Measurements from ENCODE around the gene CCSAP. TPM values are rescaled to one million over a fixed set of nuclear protein-coding genes. Genes with fewer than 3 reads are reported as not detected.

CCSAP gene
- total RNA-seq, 4 donors from 2014 or later = 7.2 to 18.1 (median 11.5) TPM

- no peak for DNase-seq (ENCODE audit: low spot score in 2 of 2)
- Histone ChIP-seq H3K4me3 (no peak overlapping the region), H3K9me3 (peaks cover 0 to 3% (median 0%) of the 10 kb centered on the region in 4 donors), H3K4me1 (peaks cover 0 to 41% (median 7%) of the 10 kb centered on the region in 4 donors), H3K27ac (no peak overlapping the region), H3K36me3 (no peaks in the 10 kb centered on the region), H3K27me3 (no peaks in the 10 kb centered on the region)
- TF ChIP-seq EP300 (IDR thresholded peaks at IDR 0.05) (no peak), POLR2A (IDR thresholded peaks at IDR 0.05) (no peak), CTCF (IDR thresholded peaks at IDR 0.05) (no peak)
- 89 to 95% methylated on average over 2 of the region's 2 CpGs for WGBS, 2 donors
These were observed 64.6 kb downstream of the CCSAP start for GRCh38 chr1:229278120-229278741.

GRCh38 chr1:229275005-229275404 lies 67.8 kb downstream of the CCSAP start:
- Histone ChIP-seq H3K36me3 (no peaks in the 10 kb centered on the region), H3K27ac (peak overlapping the region in 1 of 4 donors; percentile 2), H3K4me3 (no peak overlapping the region), H3K27me3 (no peaks in the 10 kb centered on the region), H3K9me3 (no peaks in the 10 kb centered on the region), H3K4me1 (peaks cover 0 to 41% (median 16%) of the 10 kb centered on the region in 4 donors)
- no peak for DNase-seq (ENCODE audit: low spot score in 2 of 2)
- 96% methylated on average over 2 of the region's 2 CpGs for WGBS, 2 donors
- TF ChIP-seq POLR2A (IDR thresholded peaks at IDR 0.05) (no peak), EP300 (IDR thresholded peaks at IDR 0.05) (no peak), CTCF (IDR thresholded peaks at IDR 0.05) (no peak)

GRCh38 chr1:229273507-229274232 lies 69.2 kb downstream of the CCSAP start:
- no peaks in the 10 kb centered on the region for H3K36me3 ChIP-seq
- peak overlapping the region in 3 of 4 donors; percentile 3 to 90 (median 67) for H3K27ac ChIP-seq
- TF ChIP-seq EP300 (IDR thresholded peaks at IDR 0.05) (peak; percentile 13 to 34), POLR2A (IDR thresholded peaks at IDR 0.05) (no peak)
- H3K4me1 ChIP-seq = peaks cover 0 to 36% (median 16%) of the 10 kb centered on the region in 4 donors
- no peak overlapping the region for H3K4me3 ChIP-seq
- 65 to 71% methylated on average over 7 of the region's 7 CpGs for WGBS, 2 donors
- DNase-seq (ENCODE audit: low spot score in 2 of 2) = no peak
- no peaks in the 10 kb centered on the region for H3K27me3 ChIP-seq
- H3K9me3 ChIP-seq = no peaks in the 10 kb centered on the region

- H3K36me3 ChIP-seq = peaks cover 0 to 9% (median 0%) of the 10 kb centered on the region in 3 donors
- no peaks in the 10 kb centered on the region for H3K27me3 ChIP-seq
- H3K9me3 ChIP-seq = peaks cover 0 to 2% (median 0%) of the 10 kb centered on the region in 4 donors
- H3K4me1 ChIP-seq = peaks cover 0 to 36% (median 16%) of the 10 kb centered on the region in 4 donors
- DNase-seq (ENCODE audit: low spot score in 2 of 2) = no peak
- WGBS, 2 donors = 47 to 51% methylated on average over 11 of the region's 11 CpGs
- H3K27ac ChIP-seq = peak overlapping the region; percentile 33 to 90 (median 87)
- peak overlapping the region; percentile 25 to 75 (median 60) for H3K4me3 ChIP-seq
- TF ChIP-seq POLR2A (IDR thresholded peaks at IDR 0.05) = no peak
- no peak for TF ChIP-seq CTCF (IDR thresholded peaks at IDR 0.05)
- no peak for TF ChIP-seq EP300 (IDR thresholded peaks at IDR 0.05)
These were observed 70.4 kb downstream of the CCSAP start for GRCh38 chr1:229272164-229273158.

Data from tibial nerve (tissue), 4 donors.